Measurements from ENCODE around the gene COL23A1. TPM values are rescaled to one million over a fixed set of nuclear protein-coding genes. Genes with fewer than 3 reads are reported as not detected.

COL23A1 gene
- total and polyA plus RNA-seq, 2 of the 8 experiments (the other 6 are each of a cell fraction or from before 2014, with no cell fraction given) = 3.1 to 4.7 TPM

- no peak for FAIRE-seq
- 87% methylated on average over 13 of the region's 13 CpGs; no CpG with 5 or more reads in 1 of the 2 experiments for WGBS, 2 experiments (ENCODE audit: extremely low coverage in 1 of 2, insufficient coverage in 1 of 2, insufficient read length in 1 of 2, insufficient replicate concordance in 2 of 2, low coverage in 1 of 2, low lambda C conversion rate in 2 of 2, missing lambda C conversion rate in 1 of 2)
- POLR2A ChIA-PET (ENCODE audit: partially characterized antibody) = interaction anchor here (1.7 kb wide), 1 partner anchor 114 kb away, joined by 4 read pairs; no protein-coding TSS in a partner anchor
- Histone ChIP-seq H2AFZ (ENCODE audit: low read length) (no peak overlapping the region), H4K8ac (ENCODE audit: extremely low read depth, insufficient read depth, low read length) (no peak overlapping the region), H3K14ac (ENCODE audit: insufficient read length) (no peak overlapping the region), H4K5ac (ENCODE audit: insufficient read length, low read depth, low read length) (no peak overlapping the region), H2BK12ac (ENCODE audit: low read depth, low read length) (peak overlapping the region; percentile 69; the same call in 1 of the 2 replicates), H3K23me2 (ENCODE audit: low read depth, low read length) (no peaks in the 10 kb centered on the region), H2BK120ac (replicated peaks; ENCODE audit: low read depth, low read length) (no peak overlapping the region), H4K91ac (replicated peaks; ENCODE audit: insufficient read length, low read length) (no peak overlapping the region), H2BK20ac (ENCODE audit: low read length) (peak overlapping the region; percentile 37; the same call in 1 of the 2 replicates), H3K56ac (replicated peaks; ENCODE audit: insufficient read length, low read depth, low read length) (no peak overlapping the region), H3K18ac (ENCODE audit: extremely low read depth, low read length) (peak overlapping the region; percentile 57; the same call in 1 of the 2 replicates), H3K27me3 (replicated peaks in 1 of 4; ENCODE audit: control insufficient read depth in 3 of 4, extremely low read depth in 1 of 4, insufficient read depth in 3 of 4, low read length in 3 of 4) (no peaks in the 10 kb centered on the region), H2BK5ac (ENCODE audit: low read depth, low read length) (no peak overlapping the region), H3K23ac (ENCODE audit: insufficient read length) (no peak overlapping the region), H3K4me2 (ENCODE audit: insufficient read depth in 1 of 2, low read depth in 2 of 2, low read length in 2 of 2) (no peak overlapping the region), H3K79me1 (ENCODE audit: low read depth, low read length) (no peaks in the 10 kb centered on the region), H3K79me2 (ENCODE audit: control insufficient read depth in 1 of 2, insufficient read depth in 2 of 2, low read length in 2 of 2) (no peaks in the 10 kb centered on the region), H3K27ac (ENCODE audit: low read depth, low read length) (no peak overlapping the region), H3K4ac (replicated peaks; ENCODE audit: insufficient read length, low read depth, low read length) (no peak overlapping the region), H2AK5ac (ENCODE audit: low read depth, low read length) (0 out of 2 replicates have a peak overlapping the region, but pooled peaks have one; percentile 49), H3K4me1 (replicated peaks in 1 of 4; ENCODE audit: control insufficient read depth in 3 of 4, insufficient read depth in 4 of 4, low read length in 3 of 4) (peaks cover 0 to 13% (median 8%) of the 10 kb centered on the region in 4 experiments; a peak in 5 of 7 replicates), H4K20me1 (replicated peaks in 1 of 2; ENCODE audit: control insufficient read depth in 1 of 2, insufficient read depth in 2 of 2, low read length in 2 of 2) (no peaks in the 10 kb centered on the region), H3K9ac (replicated peaks in 1 of 4; ENCODE audit: extremely low read depth in 1 of 4, low read depth in 3 of 4, low read length in 3 of 4) (no peak overlapping the region), H3K36me3 (ENCODE audit: control insufficient read depth in 2 of 4, insufficient read depth in 4 of 4, low read length in 3 of 4) (no peaks in the 10 kb centered on the region), H3K4me3 (ENCODE audit: extremely low read depth in 1 of 4, insufficient read depth in 2 of 4, low read depth in 3 of 4, low read length in 4 of 4) (no peak overlapping the region), H3K9me3 (ENCODE audit: insufficient read depth in 2 of 2, low read depth in 1 of 2, low read length in 1 of 2) (no peaks in the 10 kb centered on the region), H2BK15ac (ENCODE audit: low read length) (no peak overlapping the region)
- TF ChIP-seq NRF1 (IDR thresholded peaks at IDR 0.05; ENCODE audit: low read depth, low read length) (no peak), CREB1 (IDR thresholded peaks at IDR 0.05) (no peak), TAF7 (optimal IDR thresholded peaks at IDR 0.05; ENCODE audit: borderline replicate concordance, low read depth, low read length) (no peak), KDM5A (IDR thresholded peaks at IDR 0.05; ENCODE audit: low read length) (no peak), BRCA1 (IDR thresholded peaks at IDR 0.05; ENCODE audit: low read depth, low read length) (no peak), RNF2 (IDR thresholded peaks at IDR 0.05; ENCODE audit: borderline replicate concordance, low read depth, low read length, missing control alignments, poor library complexity, severe bottlenecking) (no peak), SIN3A (conservative IDR thresholded peaks at IDR 0.05 in 1 of 2, IDR thresholded peaks at IDR 0.05 in 1 of 2; ENCODE audit: low read depth in 1 of 2, low read length in 2 of 2) (no peak), HDAC2 (IDR thresholded peaks at IDR 0.05; ENCODE audit: borderline replicate concordance in 1 of 2, low read depth in 2 of 2, low read length in 2 of 2) (no peak)
- CTCF ChIA-PET (ENCODE audit: partially characterized antibody) = interaction anchor here (0.9 to 6.2 kb wide), 14 partner anchors 10 to 184 kb away, joined by 3 to 80 read pairs (median 16); partner anchors contain the start of gene COL23A1
- DNase-seq (ENCODE audit: low read depth in 1 of 2, low spot score in 2 of 2) = no peak
Observed at GRCh38 chr5:178462816-178463215, 127.4 kb downstream of the COL23A1 start.

Measured in H1 (cell line).